C4-2B (cell line): Measurements from ENCODE around the gene HS3ST2.

ENCODE experiments used
- ZFX ChIP-seq: fragments of 450-650 bp; IDR thresholded peaks from 2 replicates; pipeline ENCODE4 v1.6.1; 2017
- TF ChIP-seq, protein P1 (sequence below): fragments of 450-650 bp; conservative IDR thresholded peaks from 2 replicates; pipeline ENCODE4 v1.5.1; 2017; ENCODE audit warnings: mild to moderate bottlenecking

GRCh38 chr16:22859925-22860324 lies 46.0 kb downstream of the HS3ST2 start:
- TF ChIP-seq, protein P1, sequence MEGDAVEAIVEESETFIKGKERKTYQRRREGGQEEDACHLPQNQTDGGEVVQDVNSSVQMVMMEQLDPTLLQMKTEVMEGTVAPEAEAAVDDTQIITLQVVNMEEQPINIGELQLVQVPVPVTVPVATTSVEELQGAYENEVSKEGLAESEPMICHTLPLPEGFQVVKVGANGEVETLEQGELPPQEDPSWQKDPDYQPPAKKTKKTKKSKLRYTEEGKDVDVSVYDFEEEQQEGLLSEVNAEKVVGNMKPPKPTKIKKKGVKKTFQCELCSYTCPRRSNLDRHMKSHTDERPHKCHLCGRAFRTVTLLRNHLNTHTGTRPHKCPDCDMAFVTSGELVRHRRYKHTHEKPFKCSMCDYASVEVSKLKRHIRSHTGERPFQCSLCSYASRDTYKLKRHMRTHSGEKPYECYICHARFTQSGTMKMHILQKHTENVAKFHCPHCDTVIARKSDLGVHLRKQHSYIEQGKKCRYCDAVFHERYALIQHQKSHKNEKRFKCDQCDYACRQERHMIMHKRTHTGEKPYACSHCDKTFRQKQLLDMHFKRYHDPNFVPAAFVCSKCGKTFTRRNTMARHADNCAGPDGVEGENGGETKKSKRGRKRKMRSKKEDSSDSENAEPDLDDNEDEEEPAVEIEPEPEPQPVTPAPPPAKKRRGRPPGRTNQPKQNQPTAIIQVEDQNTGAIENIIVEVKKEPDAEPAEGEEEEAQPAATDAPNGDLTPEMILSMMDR: no peak
- TF ChIP-seq ZFX: no peak
